Measurements from ENCODE around the gene ATP8A2. TPM values are rescaled to one million over a fixed set of nuclear protein-coding genes. Genes with fewer than 3 reads are reported as not detected.

Gene ATP8A2
- total and polyA plus RNA-seq, 2 of the 4 experiments (the other 2 are of a cell fraction) = 0.02 to 0.18 TPM

DNA sequence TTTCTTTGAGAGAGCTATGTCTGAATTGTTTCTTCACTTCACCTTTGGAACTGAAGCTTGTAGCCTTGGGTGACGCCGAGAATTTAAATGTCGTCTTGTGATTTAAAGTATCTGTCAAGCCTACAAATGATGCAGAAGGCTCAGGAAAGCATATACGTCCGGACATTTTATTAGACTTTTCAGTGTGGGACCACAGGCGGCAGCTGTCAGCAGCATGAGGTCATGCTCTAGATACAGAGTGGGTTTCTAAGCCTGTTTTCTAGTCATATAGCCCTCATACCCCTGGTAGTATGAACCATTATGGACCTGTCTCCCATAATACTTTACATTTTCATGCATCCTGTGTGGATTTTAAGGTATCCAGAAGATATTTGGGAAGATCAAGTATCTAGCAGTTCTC lies 212.3 kb downstream of the ATP8A2 start:
- TF ChIP-seq SMC3 (IDR thresholded peaks at IDR 0.05; ENCODE audit: low read depth, low read length) = no peak
- TF ChIP-seq, protein P1, sequence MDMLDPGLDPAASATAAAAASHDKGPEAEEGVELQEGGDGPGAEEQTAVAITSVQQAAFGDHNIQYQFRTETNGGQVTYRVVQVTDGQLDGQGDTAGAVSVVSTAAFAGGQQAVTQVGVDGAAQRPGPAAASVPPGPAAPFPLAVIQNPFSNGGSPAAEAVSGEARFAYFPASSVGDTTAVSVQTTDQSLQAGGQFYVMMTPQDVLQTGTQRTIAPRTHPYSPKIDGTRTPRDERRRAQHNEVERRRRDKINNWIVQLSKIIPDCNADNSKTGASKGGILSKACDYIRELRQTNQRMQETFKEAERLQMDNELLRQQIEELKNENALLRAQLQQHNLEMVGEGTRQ (IDR thresholded peaks at IDR 0.05; ENCODE audit: low read depth, low read length) = no peak
- no peak for TF ChIP-seq POLR2A (IDR thresholded peaks at IDR 0.05; ENCODE audit: low read depth, low read length)
- no peak for TF ChIP-seq RAD21 (IDR thresholded peaks at IDR 0.05; ENCODE audit: low read length)
- TF ChIP-seq NFE2L2 (IDR thresholded peaks at IDR 0.05; ENCODE audit: low read depth, low read length) = no peak
- TF ChIP-seq BHLHE40 (IDR thresholded peaks at IDR 0.05; ENCODE audit: low read depth, low read length) = no peak
- no peak for TF ChIP-seq MAFK (IDR thresholded peaks at IDR 0.05; ENCODE audit: low read depth, low read length)
- TF ChIP-seq, protein P2, sequence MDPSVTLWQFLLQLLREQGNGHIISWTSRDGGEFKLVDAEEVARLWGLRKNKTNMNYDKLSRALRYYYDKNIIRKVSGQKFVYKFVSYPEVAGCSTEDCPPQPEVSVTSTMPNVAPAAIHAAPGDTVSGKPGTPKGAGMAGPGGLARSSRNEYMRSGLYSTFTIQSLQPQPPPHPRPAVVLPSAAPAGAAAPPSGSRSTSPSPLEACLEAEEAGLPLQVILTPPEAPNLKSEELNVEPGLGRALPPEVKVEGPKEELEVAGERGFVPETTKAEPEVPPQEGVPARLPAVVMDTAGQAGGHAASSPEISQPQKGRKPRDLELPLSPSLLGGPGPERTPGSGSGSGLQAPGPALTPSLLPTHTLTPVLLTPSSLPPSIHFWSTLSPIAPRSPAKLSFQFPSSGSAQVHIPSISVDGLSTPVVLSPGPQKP (IDR thresholded peaks at IDR 0.05; ENCODE audit: borderline replicate concordance, low read depth, low read length) = no peak
- no peak for TF ChIP-seq RCOR1 (IDR thresholded peaks at IDR 0.05; ENCODE audit: insufficient replicate concordance, low read length)
- TF ChIP-seq CHD1 (IDR thresholded peaks at IDR 0.05; ENCODE audit: low read depth, low read length) = no peak
- TF ChIP-seq MXI1 (IDR thresholded peaks at IDR 0.05; ENCODE audit: borderline replicate concordance, low read depth, low read length) = no peak
- TF ChIP-seq FOS (IDR thresholded peaks at IDR 0.05; ENCODE audit: low read depth, low read length) = no peak
- TF ChIP-seq CEBPB (IDR thresholded peaks at IDR 0.05; ENCODE audit: low read depth, low read length) = no peak
- TF ChIP-seq RFX5 (IDR thresholded peaks at IDR 0.05; ENCODE audit: low read depth, low read length) = no peak
- TF ChIP-seq MAZ (IDR thresholded peaks at IDR 0.05; ENCODE audit: borderline replicate concordance, low read depth, low read length) = no peak
- TF ChIP-seq, protein P3, sequence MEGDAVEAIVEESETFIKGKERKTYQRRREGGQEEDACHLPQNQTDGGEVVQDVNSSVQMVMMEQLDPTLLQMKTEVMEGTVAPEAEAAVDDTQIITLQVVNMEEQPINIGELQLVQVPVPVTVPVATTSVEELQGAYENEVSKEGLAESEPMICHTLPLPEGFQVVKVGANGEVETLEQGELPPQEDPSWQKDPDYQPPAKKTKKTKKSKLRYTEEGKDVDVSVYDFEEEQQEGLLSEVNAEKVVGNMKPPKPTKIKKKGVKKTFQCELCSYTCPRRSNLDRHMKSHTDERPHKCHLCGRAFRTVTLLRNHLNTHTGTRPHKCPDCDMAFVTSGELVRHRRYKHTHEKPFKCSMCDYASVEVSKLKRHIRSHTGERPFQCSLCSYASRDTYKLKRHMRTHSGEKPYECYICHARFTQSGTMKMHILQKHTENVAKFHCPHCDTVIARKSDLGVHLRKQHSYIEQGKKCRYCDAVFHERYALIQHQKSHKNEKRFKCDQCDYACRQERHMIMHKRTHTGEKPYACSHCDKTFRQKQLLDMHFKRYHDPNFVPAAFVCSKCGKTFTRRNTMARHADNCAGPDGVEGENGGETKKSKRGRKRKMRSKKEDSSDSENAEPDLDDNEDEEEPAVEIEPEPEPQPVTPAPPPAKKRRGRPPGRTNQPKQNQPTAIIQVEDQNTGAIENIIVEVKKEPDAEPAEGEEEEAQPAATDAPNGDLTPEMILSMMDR (conservative IDR thresholded peaks at IDR 0.05; ENCODE audit: low read depth, low read length) = no peak
- no peak overlapping the region for H2BK120ac ChIP-seq (ENCODE audit: low read depth, low read length)
- intact Hi-C loops (cut with micrococcal nuclease) (no loop called here), in situ Hi-C loops (cut with MboI; ENCODE audit: low sequenced_read_pairs) (no loop called here), dilution Hi-C loops (cut with HindIII; ENCODE audit: low sequenced_read_pairs, unreplicated experiment) (no loop called here)
- ATAC-seq (ENCODE audit: low read depth) (no peak), DNase-seq (no peak)
- no peaks in the 10 kb centered on the region for H3K9me3 ChIP-seq (ENCODE audit: control insufficient read depth, insufficient read depth, low read length)
- BruUV-seq (replicated peaks) = no TSS peak
- H2BK5ac ChIP-seq (ENCODE audit: low read depth, low read length, poor library complexity, severe bottlenecking) = no peak overlapping the region
- H3K9ac ChIP-seq (ENCODE audit: low read depth, low read length) = no peak overlapping the region
- no peak overlapping the region for H4K8ac ChIP-seq (ENCODE audit: low read depth in 2 of 2, low read length in 2 of 2)
- H4K91ac ChIP-seq (ENCODE audit: insufficient read depth, low read depth, low read length) = no peak overlapping the region
- no peak overlapping the region for H2AFZ ChIP-seq (replicated peaks; ENCODE audit: low read length, poor library complexity)
- no peak overlapping the region for H3K14ac ChIP-seq (replicated peaks; ENCODE audit: low read depth, low read length)
- H3K4me3 ChIP-seq (ENCODE audit: insufficient read depth, low read depth, low read length) = no peak overlapping the region
- no peaks in the 10 kb centered on the region for H3K36me3 ChIP-seq (ENCODE audit: control insufficient read depth, insufficient read depth, low read length)
- H3K4ac ChIP-seq (ENCODE audit: low read depth, low read length) = no peak overlapping the region
- POLR2A ChIA-PET (ENCODE audit: unreplicated experiment) = no interaction called here
- H3K23ac ChIP-seq (ENCODE audit: low read depth, low read length) = no peak overlapping the region
- 92% methylated on average over 2 of the region's 6 CpGs; no CpG with 5 or more reads in 1 of the 2 experiments for WGBS, 2 experiments (ENCODE audit: extremely low coverage in 2 of 2, insufficient read length in 1 of 2)
- H2AK5ac ChIP-seq (ENCODE audit: low read depth, low read length) = no peak overlapping the region
- H3K56ac ChIP-seq (ENCODE audit: extremely low read depth, insufficient read depth, low read length) = no peak overlapping the region
- H2AK9ac ChIP-seq (replicated peaks; ENCODE audit: low read depth, low read length, poor library complexity) = no peak overlapping the region
- no peak overlapping the region for H3K27ac ChIP-seq (ENCODE audit: insufficient read depth, low read length)
- CTCF ChIA-PET = interaction anchor here (1.3 kb wide), 1 partner anchor 9 kb away, joined by 3 read pairs; no protein-coding TSS in a partner anchor
- no peak overlapping the region for H3K4me2 ChIP-seq (ENCODE audit: low read depth, low read length)
- H3K9me1 ChIP-seq (ENCODE audit: insufficient read depth, low read length) = no peaks in the 10 kb centered on the region
- no peak overlapping the region for H2BK20ac ChIP-seq (ENCODE audit: low read depth, low read length)
- H3K27me3 ChIP-seq (ENCODE audit: control insufficient read depth, insufficient read depth, low read length) = no peaks in the 10 kb centered on the region
- no peak overlapping the region for H3K18ac ChIP-seq (ENCODE audit: low read depth, low read length)
- no peaks in the 10 kb centered on the region for H3K79me1 ChIP-seq (ENCODE audit: low read depth in 1 of 2, low read length in 2 of 2)
- no peak overlapping the region for H4K5ac ChIP-seq (ENCODE audit: low read depth, low read length)
- no peaks in the 10 kb centered on the region for H4K20me1 ChIP-seq (ENCODE audit: insufficient read depth, low read length)
- no peaks in the 10 kb centered on the region for H3K4me1 ChIP-seq (ENCODE audit: control insufficient read depth, insufficient read depth, low read length)
- H2BK15ac ChIP-seq (ENCODE audit: low read depth, low read length) = no peak overlapping the region
